Liver (tissue), 9 donors: ENCODE data around the gene ATP6V0E1. TPM values are rescaled to one million over a fixed set of nuclear protein-coding genes. Genes with fewer than 3 reads are reported as not detected.

ENCODE experiments used
- DNase-seq: peaks from one replicate; pipeline ENCODE4 v3.0.0-alpha.2; 2017; ENCODE audit warnings: low spot score
- H3K27ac ChIP-seq, 2 donors: one replicate each; pipeline ENCODE4 v1.7.0; 2013; ENCODE audit warnings: inconsistent platforms in 2 of 2, low read length in 2 of 2, control low read depth in 1 of 2, low read depth in 1 of 2, mild to moderate bottlenecking in 1 of 2
- H3K27me3 ChIP-seq, 4 donors: one replicate each; pipeline versions ENCODE4 v1.6.1 to v1.7.0; 2013; ENCODE audit warnings: low read length in 3 of 4, inconsistent platforms in 1 of 4, mild to moderate bottlenecking in 1 of 4, moderate library complexity in 1 of 4; ENCODE audit not compliant: control insufficient read depth in 4 of 4, insufficient read depth in 4 of 4
- H3K36me3 ChIP-seq, 4 donors: one replicate each; pipeline versions ENCODE4 v1.6.1 to v1.7.0; 2013; ENCODE audit warnings: low read length in 3 of 4, mild to moderate bottlenecking in 3 of 4, low read depth in 1 of 4, moderate library complexity in 1 of 4; ENCODE audit not compliant: control insufficient read depth in 4 of 4, insufficient read depth in 3 of 4
- H3K4me1 ChIP-seq, 4 donors: one replicate each; pipeline versions ENCODE4 v1.6.1 to v1.7.0; 2013; ENCODE audit warnings: low read length in 3 of 4, mild to moderate bottlenecking in 3 of 4, moderate library complexity in 1 of 4; ENCODE audit not compliant: control insufficient read depth in 4 of 4, insufficient read depth in 4 of 4
- H3K4me3 ChIP-seq, 3 donors: one replicate each; pipeline versions ENCODE4 v1.6.1 to v1.7.0; 2013; ENCODE audit warnings: low read length in 3 of 3, control low read depth in 1 of 3, low read depth in 1 of 3, mild to moderate bottlenecking in 1 of 3
- H3K9ac ChIP-seq, 2 donors: one replicate each; pipeline ENCODE4 v1.7.0; 2013; ENCODE audit warnings: low read length in 2 of 2, mild to moderate bottlenecking in 2 of 2, moderate library complexity in 2 of 2, control low read depth in 1 of 2, low read depth in 1 of 2
- H3K9me3 ChIP-seq, 4 donors: one replicate each; pipeline versions ENCODE4 v1.6.1 to v1.7.0; 2013; ENCODE audit warnings: low read length in 3 of 4; ENCODE audit not compliant: control insufficient read depth in 4 of 4
- EGR1 ChIP-seq, 2 donors: IDR thresholded peaks; 2 replicates each; pipeline ENCODE4 v1.6.1; 2016 to 2018; ENCODE audit warnings: antibody characterized with exemption in 2 of 2, low read depth in 2 of 2
- FOXA1 ChIP-seq: IDR thresholded peaks from 2 replicates; pipeline ENCODE4 v1.6.1; 2016; ENCODE audit warnings: antibody characterized with exemption
- FOXA2 ChIP-seq: IDR thresholded peaks from 2 replicates; pipeline ENCODE4 v1.6.1; 2016; ENCODE audit warnings: antibody characterized with exemption
- GABPA ChIP-seq, 2 donors: IDR thresholded peaks in 1 of 2; conservative IDR thresholded peaks in 1 of 2; 2 replicates each; pipeline ENCODE4 v1.6.1; 2016; ENCODE audit warnings: antibody characterized with exemption in 2 of 2, mild to moderate bottlenecking in 1 of 2, moderate library complexity in 1 of 2
- HNF4A ChIP-seq, 2 donors: conservative IDR thresholded peaks; 2 replicates each; pipeline ENCODE4 v1.6.1; 2016; ENCODE audit warnings: antibody characterized with exemption in 2 of 2, mild to moderate bottlenecking in 2 of 2
- HNF4G ChIP-seq: IDR thresholded peaks from 2 replicates; pipeline ENCODE4 v1.6.1; 2016; ENCODE audit warnings: antibody characterized with exemption
- JUND ChIP-seq, 2 donors: IDR thresholded peaks; 2 replicates each; pipeline ENCODE4 v1.6.1; 2016; ENCODE audit warnings: antibody characterized with exemption in 2 of 2
- NR2F2 ChIP-seq: IDR thresholded peaks from 2 replicates; pipeline ENCODE4 v1.6.1; 2016; ENCODE audit warnings: antibody characterized with exemption
- RAD21 ChIP-seq, 2 donors: IDR thresholded peaks; 2 replicates each; pipeline ENCODE4 v1.6.1; 2016; ENCODE audit warnings: antibody characterized with exemption in 2 of 2, mild to moderate bottlenecking in 2 of 2
- RXRA ChIP-seq, 2 donors: IDR thresholded peaks; 2 replicates each; pipeline ENCODE4 v1.6.1; 2017 to 2018; ENCODE audit warnings: antibody characterized with exemption in 2 of 2, mild to moderate bottlenecking in 1 of 2
- SP1 ChIP-seq: IDR thresholded peaks from 2 replicates; pipeline ENCODE4 v1.6.1; 2018; ENCODE audit warnings: antibody characterized with exemption, mild to moderate bottlenecking
- TAF1 ChIP-seq: conservative IDR thresholded peaks from 2 replicates; pipeline ENCODE4 v1.6.1; 2016; ENCODE audit warnings: antibody characterized with exemption, mild to moderate bottlenecking
- YY1 ChIP-seq: IDR thresholded peaks from 2 replicates; pipeline ENCODE4 v1.6.1; 2016; ENCODE audit warnings: antibody characterized with exemption, mild to moderate bottlenecking
- WGBS: extraction: QIAGEN DNeasy Blood & Tissue Kit; methylation state at CpG from one replicate; pipeline ENCODE4 v1.1.7; 2013; 5-methylcytosine and 5-hydroxymethylcytosine counted together
- polyA plus RNA-seq, 2 donors: library from polyadenylated mRNA; stranded (reverse) in 1 of 2; unstranded in 1 of 2; fragments of 200-250 nt in 1 of 2; fragments of >200 nt in 1 of 2; fragmentation: Nextera tagmentation in 1 of 2; extraction: Ambion mirVana in 1 of 2; gene quantifications; one replicate each; pipeline versions ENCODE4 v1.2.1 to v1.2.3, GENCODE V29; 2013 to 2015
- total RNA-seq, 2 donors: library from RNA; depleted of rRNA; stranded (reverse); fragments of >200 nt; gene quantifications; one replicate each; pipeline ENCODE4 v1.2.3, GENCODE V29; 2014
- TF ChIP-seq, protein P1 (sequence below): fragments of 150-350 bp; IDR thresholded peaks from 2 replicates; pipeline ENCODE4 v1.5.1; 2017; ENCODE audit warnings: improper control_type of control experiment, low read depth, low read length; ENCODE audit not compliant: missing input control
- TF ChIP-seq, protein P2 (sequence below): IDR thresholded peaks from 2 replicates; pipeline ENCODE4 v1.6.1; 2016; ENCODE audit warnings: antibody characterized with exemption, mild to moderate bottlenecking
- TF ChIP-seq, protein P3 (sequence below): IDR thresholded peaks from 2 replicates; pipeline ENCODE4 v1.6.1; 2016; ENCODE audit warnings: antibody characterized with exemption
- TF ChIP-seq, protein P4 (sequence below): IDR thresholded peaks from 2 replicates; pipeline ENCODE4 v1.6.1; 2016; ENCODE audit warnings: antibody characterized with exemption
- TF ChIP-seq, protein P5 (sequence below): IDR thresholded peaks from 2 replicates; pipeline ENCODE4 v1.6.1; 2016; ENCODE audit warnings: antibody characterized with exemption
- donor health status: healthy.
- donor health status: healthy.
- donor health status: healthy.
- donor health status: healthy.
- donor health status: healthy.

Gene ATP6V0E1
- total and polyA plus RNA-seq, 4 donors: 56.6 to 396 (median 111) TPM

DNA sequence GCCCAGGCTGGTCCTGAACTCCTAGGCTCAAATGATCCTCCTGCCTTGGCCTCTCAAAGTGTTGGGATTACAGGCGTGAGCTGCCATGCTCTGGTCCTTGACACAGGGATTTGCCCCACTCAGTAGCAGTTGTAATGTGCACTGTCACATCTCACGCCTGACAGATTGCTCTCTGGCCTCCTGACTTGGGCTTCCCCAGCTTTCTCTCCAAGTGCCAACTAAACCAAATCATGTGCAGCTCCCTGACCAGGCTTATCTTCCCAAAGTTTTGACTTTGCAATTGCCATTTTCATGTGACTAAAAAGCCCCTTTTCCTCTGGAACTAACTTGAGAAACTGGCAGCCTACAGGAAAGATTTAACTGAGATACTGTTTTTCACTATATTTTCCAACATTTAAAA lies 13.7 kb upstream of the ATP6V0E1 start:
- no peaks in the 10 kb centered on the region for H3K27me3 ChIP-seq
- H3K27ac ChIP-seq: no peak overlapping the region
- H3K9me3 ChIP-seq: no peaks in the 10 kb centered on the region
- peaks cover 2 to 24% (median 10%) of the 10 kb centered on the region in 4 donors for H3K36me3 ChIP-seq
- no peak for DNase-seq
- H3K4me3 ChIP-seq: no peak overlapping the region
- no peak overlapping the region for H3K9ac ChIP-seq
- H3K4me1 ChIP-seq: no peaks in the 10 kb centered on the region
- WGBS: 95% methylated on average over 2 of the region's 2 CpGs
- TF ChIP-seq SP1: no peak
- no peak for TF ChIP-seq NR2F2
- no peak for TF ChIP-seq TAF1
- TF ChIP-seq HNF4A (conservative IDR thresholded peaks at IDR 0.05): no peak
- TF ChIP-seq RAD21 (IDR thresholded peaks at IDR 0.05): no peak
- TF ChIP-seq, protein P1, sequence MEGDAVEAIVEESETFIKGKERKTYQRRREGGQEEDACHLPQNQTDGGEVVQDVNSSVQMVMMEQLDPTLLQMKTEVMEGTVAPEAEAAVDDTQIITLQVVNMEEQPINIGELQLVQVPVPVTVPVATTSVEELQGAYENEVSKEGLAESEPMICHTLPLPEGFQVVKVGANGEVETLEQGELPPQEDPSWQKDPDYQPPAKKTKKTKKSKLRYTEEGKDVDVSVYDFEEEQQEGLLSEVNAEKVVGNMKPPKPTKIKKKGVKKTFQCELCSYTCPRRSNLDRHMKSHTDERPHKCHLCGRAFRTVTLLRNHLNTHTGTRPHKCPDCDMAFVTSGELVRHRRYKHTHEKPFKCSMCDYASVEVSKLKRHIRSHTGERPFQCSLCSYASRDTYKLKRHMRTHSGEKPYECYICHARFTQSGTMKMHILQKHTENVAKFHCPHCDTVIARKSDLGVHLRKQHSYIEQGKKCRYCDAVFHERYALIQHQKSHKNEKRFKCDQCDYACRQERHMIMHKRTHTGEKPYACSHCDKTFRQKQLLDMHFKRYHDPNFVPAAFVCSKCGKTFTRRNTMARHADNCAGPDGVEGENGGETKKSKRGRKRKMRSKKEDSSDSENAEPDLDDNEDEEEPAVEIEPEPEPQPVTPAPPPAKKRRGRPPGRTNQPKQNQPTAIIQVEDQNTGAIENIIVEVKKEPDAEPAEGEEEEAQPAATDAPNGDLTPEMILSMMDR: no peak
- no peak for TF ChIP-seq FOXA1
- TF ChIP-seq, protein P2, sequence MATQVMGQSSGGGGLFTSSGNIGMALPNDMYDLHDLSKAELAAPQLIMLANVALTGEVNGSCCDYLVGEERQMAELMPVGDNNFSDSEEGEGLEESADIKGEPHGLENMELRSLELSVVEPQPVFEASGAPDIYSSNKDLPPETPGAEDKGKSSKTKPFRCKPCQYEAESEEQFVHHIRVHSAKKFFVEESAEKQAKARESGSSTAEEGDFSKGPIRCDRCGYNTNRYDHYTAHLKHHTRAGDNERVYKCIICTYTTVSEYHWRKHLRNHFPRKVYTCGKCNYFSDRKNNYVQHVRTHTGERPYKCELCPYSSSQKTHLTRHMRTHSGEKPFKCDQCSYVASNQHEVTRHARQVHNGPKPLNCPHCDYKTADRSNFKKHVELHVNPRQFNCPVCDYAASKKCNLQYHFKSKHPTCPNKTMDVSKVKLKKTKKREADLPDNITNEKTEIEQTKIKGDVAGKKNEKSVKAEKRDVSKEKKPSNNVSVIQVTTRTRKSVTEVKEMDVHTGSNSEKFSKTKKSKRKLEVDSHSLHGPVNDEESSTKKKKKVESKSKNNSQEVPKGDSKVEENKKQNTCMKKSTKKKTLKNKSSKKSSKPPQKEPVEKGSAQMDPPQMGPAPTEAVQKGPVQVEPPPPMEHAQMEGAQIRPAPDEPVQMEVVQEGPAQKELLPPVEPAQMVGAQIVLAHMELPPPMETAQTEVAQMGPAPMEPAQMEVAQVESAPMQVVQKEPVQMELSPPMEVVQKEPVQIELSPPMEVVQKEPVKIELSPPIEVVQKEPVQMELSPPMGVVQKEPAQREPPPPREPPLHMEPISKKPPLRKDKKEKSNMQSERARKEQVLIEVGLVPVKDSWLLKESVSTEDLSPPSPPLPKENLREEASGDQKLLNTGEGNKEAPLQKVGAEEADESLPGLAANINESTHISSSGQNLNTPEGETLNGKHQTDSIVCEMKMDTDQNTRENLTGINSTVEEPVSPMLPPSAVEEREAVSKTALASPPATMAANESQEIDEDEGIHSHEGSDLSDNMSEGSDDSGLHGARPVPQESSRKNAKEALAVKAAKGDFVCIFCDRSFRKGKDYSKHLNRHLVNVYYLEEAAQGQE: no peak
- no peak for TF ChIP-seq YY1
- TF ChIP-seq FOXA2: no peak
- no peak for TF ChIP-seq RXRA (IDR thresholded peaks at IDR 0.05)
- no peak for TF ChIP-seq HNF4G
- TF ChIP-seq, protein P3, sequence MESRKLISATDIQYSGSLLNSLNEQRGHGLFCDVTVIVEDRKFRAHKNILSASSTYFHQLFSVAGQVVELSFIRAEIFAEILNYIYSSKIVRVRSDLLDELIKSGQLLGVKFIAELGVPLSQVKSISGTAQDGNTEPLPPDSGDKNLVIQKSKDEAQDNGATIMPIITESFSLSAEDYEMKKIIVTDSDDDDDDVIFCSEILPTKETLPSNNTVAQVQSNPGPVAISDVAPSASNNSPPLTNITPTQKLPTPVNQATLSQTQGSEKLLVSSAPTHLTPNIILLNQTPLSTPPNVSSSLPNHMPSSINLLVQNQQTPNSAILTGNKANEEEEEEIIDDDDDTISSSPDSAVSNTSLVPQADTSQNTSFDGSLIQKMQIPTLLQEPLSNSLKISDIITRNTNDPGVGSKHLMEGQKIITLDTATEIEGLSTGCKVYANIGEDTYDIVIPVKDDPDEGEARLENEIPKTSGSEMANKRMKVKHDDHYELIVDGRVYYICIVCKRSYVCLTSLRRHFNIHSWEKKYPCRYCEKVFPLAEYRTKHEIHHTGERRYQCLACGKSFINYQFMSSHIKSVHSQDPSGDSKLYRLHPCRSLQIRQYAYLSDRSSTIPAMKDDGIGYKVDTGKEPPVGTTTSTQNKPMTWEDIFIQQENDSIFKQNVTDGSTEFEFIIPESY: no peak
- TF ChIP-seq, protein P4, sequence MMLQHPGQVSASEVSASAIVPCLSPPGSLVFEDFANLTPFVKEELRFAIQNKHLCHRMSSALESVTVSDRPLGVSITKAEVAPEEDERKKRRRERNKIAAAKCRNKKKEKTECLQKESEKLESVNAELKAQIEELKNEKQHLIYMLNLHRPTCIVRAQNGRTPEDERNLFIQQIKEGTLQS: no peak
- TF ChIP-seq, protein P5, sequence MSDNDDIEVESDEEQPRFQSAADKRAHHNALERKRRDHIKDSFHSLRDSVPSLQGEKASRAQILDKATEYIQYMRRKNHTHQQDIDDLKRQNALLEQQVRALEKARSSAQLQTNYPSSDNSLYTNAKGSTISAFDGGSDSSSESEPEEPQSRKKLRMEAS: no peak
- TF ChIP-seq GABPA (IDR thresholded peaks at IDR 0.05 in 1 of 2, conservative IDR thresholded peaks at IDR 0.05 in 1 of 2): no peak
- no peak for TF ChIP-seq EGR1 (IDR thresholded peaks at IDR 0.05; ENCODE audit: low read depth in 2 of 2)

DNA sequence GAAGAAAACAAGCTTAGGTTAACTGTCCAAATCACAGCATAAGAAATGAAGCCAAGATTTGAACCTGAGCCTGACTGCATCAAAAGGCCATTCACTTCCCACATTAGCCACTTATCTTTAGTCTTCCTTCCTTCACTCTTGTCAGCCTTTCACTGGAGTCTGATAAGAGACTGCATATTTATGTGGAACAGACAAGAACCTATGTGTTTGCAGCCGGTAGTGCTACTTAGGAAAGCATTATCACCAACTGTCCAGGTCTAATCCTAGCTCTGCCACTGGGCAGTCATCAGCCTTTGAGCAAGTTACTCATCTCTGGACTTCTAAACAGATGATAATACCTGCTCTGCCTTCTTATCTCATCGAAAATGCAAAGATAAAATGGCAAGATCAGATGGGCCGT lies 12.1 kb upstream of the ATP6V0E1 start:
- no peaks in the 10 kb centered on the region for H3K9me3 ChIP-seq
- H3K4me3 ChIP-seq: no peak overlapping the region
- 81% methylated on average over 3 of the region's 3 CpGs for WGBS
- no peak overlapping the region for H3K27ac ChIP-seq
- peaks cover 0 to 14% (median 7%) of the 10 kb centered on the region in 4 donors for H3K36me3 ChIP-seq
- no peak for DNase-seq
- no peaks in the 10 kb centered on the region for H3K4me1 ChIP-seq
- H3K9ac ChIP-seq: no peak overlapping the region
- no peaks in the 10 kb centered on the region for H3K27me3 ChIP-seq
- TF ChIP-seq NR2F2 (no peak), FOXA1 (no peak), FOXA2 (no peak), YY1 (no peak), HNF4A (conservative IDR thresholded peaks at IDR 0.05) (no peak), GABPA (IDR thresholded peaks at IDR 0.05 in 1 of 2, conservative IDR thresholded peaks at IDR 0.05 in 1 of 2) (no peak), TAF1 (no peak), JUND (IDR thresholded peaks at IDR 0.05) (no peak)
- TF ChIP-seq, protein P2: no peak
- TF ChIP-seq, protein P4: no peak
- TF ChIP-seq, protein P3: no peak
